IPS-18a (cell line): ENCODE results near the gene PEX5L.

Experiments used
- H3K27ac ChIP-seq: one replicate; pipeline ENCODE4 v1.5.1; 2013; ENCODE audit warnings: low read length
- H3K27me3 ChIP-seq: one replicate; pipeline ENCODE4 v1.6.1; 2013; ENCODE audit warnings: mild to moderate bottlenecking, low read length; ENCODE audit not compliant: control insufficient read depth, insufficient read depth
- H3K36me3 ChIP-seq: one replicate; pipeline ENCODE4 v1.6.1; 2013; ENCODE audit warnings: low read depth, low read length; ENCODE audit not compliant: control insufficient read depth
- H3K4me1 ChIP-seq: one replicate; pipeline ENCODE4 v1.6.1; 2013; ENCODE audit warnings: low read depth, low read length; ENCODE audit not compliant: control insufficient read depth
- H3K4me3 ChIP-seq: one replicate; pipeline ENCODE4 v1.5.1; 2013; ENCODE audit warnings: low read length
- H3K9ac ChIP-seq: one replicate; pipeline ENCODE4 v1.6.1; 2013; ENCODE audit warnings: mild to moderate bottlenecking, low read length, moderate library complexity
- H3K9me3 ChIP-seq: one replicate; pipeline ENCODE4 v1.6.1; 2013; ENCODE audit warnings: low read depth, low read length; ENCODE audit not compliant: control insufficient read depth

PEX5L gene

GRCh38 chr3:179766416-179767133, 270.2 kb downstream of the PEX5L start:
- Histone ChIP-seq H3K27ac (no peak overlapping the region), H3K9ac (no peak overlapping the region), H3K4me3 (no peak overlapping the region), H3K36me3 (peaks cover 28% of the 10 kb centered on the region), H3K9me3 (no peaks in the 10 kb centered on the region), H3K4me1 (peaks cover 5% of the 10 kb centered on the region), H3K27me3 (no peaks in the 10 kb centered on the region)

- no peak overlapping the region for H3K27ac ChIP-seq
- no peaks in the 10 kb centered on the region for H3K27me3 ChIP-seq
- H3K4me1 ChIP-seq, result no peaks in the 10 kb centered on the region
- H3K36me3 ChIP-seq, result peaks cover 35% of the 10 kb centered on the region
- H3K4me3 ChIP-seq, result no peak overlapping the region
- H3K9me3 ChIP-seq, result no peaks in the 10 kb centered on the region
- H3K9ac ChIP-seq, result no peak overlapping the region
These were observed 271.3 kb downstream of the PEX5L start for GRCh38 chr3:179765396-179765795.

GRCh38 chr3:179760944-179761343, 275.8 kb downstream of the PEX5L start:
- Histone ChIP-seq H3K4me3 (no peak overlapping the region), H3K4me1 (no peaks in the 10 kb centered on the region), H3K27ac (no peak overlapping the region), H3K9ac (no peak overlapping the region), H3K27me3 (no peaks in the 10 kb centered on the region), H3K9me3 (no peaks in the 10 kb centered on the region), H3K36me3 (peaks cover 25% of the 10 kb centered on the region)

- no peaks in the 10 kb centered on the region for H3K27me3 ChIP-seq
- H3K4me3 ChIP-seq, result no peak overlapping the region
- H3K4me1 ChIP-seq, result no peaks in the 10 kb centered on the region
- H3K9ac ChIP-seq, result no peak overlapping the region
- no peaks in the 10 kb centered on the region for H3K9me3 ChIP-seq
- peaks cover 10% of the 10 kb centered on the region for H3K36me3 ChIP-seq
- no peak overlapping the region for H3K27ac ChIP-seq
These were observed 285.9 kb downstream of the PEX5L start for GRCh38 chr3:179750720-179751328.

GRCh38 chr3:179745716-179746115, 291.0 kb downstream of the PEX5L start:
- no peaks in the 10 kb centered on the region for H3K9me3 ChIP-seq
- H3K36me3 ChIP-seq, result peaks cover 15% of the 10 kb centered on the region

GRCh38 chr3:179745079-179745478, 291.7 kb downstream of the PEX5L start:
- no peaks in the 10 kb centered on the region for H3K9me3 ChIP-seq
- H3K36me3 ChIP-seq, result peaks cover 19% of the 10 kb centered on the region
- H3K9ac ChIP-seq, result no peak overlapping the region
- no peaks in the 10 kb centered on the region for H3K4me1 ChIP-seq
- H3K27me3 ChIP-seq, result no peaks in the 10 kb centered on the region
- no peak overlapping the region for H3K27ac ChIP-seq
- no peak overlapping the region for H3K4me3 ChIP-seq

More at GRCh38 chr3:179745716-179746115, 291.0 kb downstream of the PEX5L start:
- Histone ChIP-seq H3K4me3 (no peak overlapping the region), H3K27me3 (no peaks in the 10 kb centered on the region), H3K4me1 (no peaks in the 10 kb centered on the region), H3K27ac (no peak overlapping the region), H3K9ac (no peak overlapping the region)
